ENCODE data around the gene HCST. TPM values are rescaled to one million over a fixed set of nuclear protein-coding genes. Genes with fewer than 3 reads are reported as not detected.
A peak's percentile ranks its signal among the peaks of the same experiment; 100 is the strongest.

Gene HCST
- 10 to 100 TPM; 11.7 to 14.5 TPM for total RNA-seq

GRCh38 chr19:35901854-35902661, at the start of gene HCST:
TSS of gene HCST (plus strand) at chr19:35902529. CDS start at chr19:35902594, 65 bp downstream.
- peak; percentile 58 for DNase-seq
- CTCF ChIA-PET = interaction anchor here (0.6 kb wide), 1 partner anchor 33 kb away, joined by 3 read pairs; no protein-coding TSS in a partner anchor
- Mint-ChIP-seq H3K27ac (peak within 1 kb of the TSS; percentile 89), H3K4me1 (ENCODE audit: low read depth) (peaks cover 62% of the 10 kb centered on the region), H3K27me3 (ENCODE audit: low read depth) (no peaks in the 10 kb centered on the region), H3K36me3 (ENCODE audit: low read depth) (peaks cover 23% of the 10 kb centered on the region), H3K4me3 (peak within 1 kb of the TSS; percentile 80), H3K9me3 (no peaks in the 10 kb centered on the region)
- intact Hi-C loops (cut with micrococcal nuclease) = loop anchor here (5.0 kb wide), 1 partner anchor 355 kb away; the partner anchor contains the start of gene TMEM147

- Mint-ChIP-seq H3K4me1 (ENCODE audit: low read depth) (peaks cover 7% of the 10 kb centered on the region), H3K4me3 (no peak overlapping the region), H3K27ac (no peak overlapping the region), H3K9me3 (no peaks in the 10 kb centered on the region), H3K27me3 (ENCODE audit: low read depth) (peaks cover 36% of the 10 kb centered on the region), H3K36me3 (ENCODE audit: low read depth) (no peaks in the 10 kb centered on the region)
- CTCF ChIA-PET = interaction anchor here (1.0 to 1.1 kb wide), 2 partner anchors 16 to 139 kb away, joined by 3 to 4 read pairs; no protein-coding TSS in a partner anchor
- DNase-seq = no peak
- intact Hi-C loops (cut with micrococcal nuclease) = no loop called here
These were observed 49.1 kb upstream of the HCST start for GRCh38 chr19:35853038-35853756.

- Mint-ChIP-seq H3K36me3 (ENCODE audit: low read depth) (no peaks in the 10 kb centered on the region), H3K9me3 (no peaks in the 10 kb centered on the region), H3K4me1 (ENCODE audit: low read depth) (peaks cover 7% of the 10 kb centered on the region), H3K27ac (no peak within 1 kb of the TSS), H3K27me3 (ENCODE audit: low read depth) (peaks cover 50% of the 10 kb centered on the region), H3K4me3 (peak within 1 kb of the TSS; percentile 70)
- intact Hi-C loops (cut with micrococcal nuclease) = no loop called here
- CTCF ChIA-PET = interaction anchor here (0.6 to 1.4 kb wide), 3 partner anchors 12 to 173 kb away, joined by 3 to 4 read pairs (median 3); partner anchors contain the start of gene APLP1
- DNase-seq = peak; percentile 42
These were observed 45.7 kb upstream of the HCST start, which contains the start of gene KIRREL2 for GRCh38 chr19:35856546-35857149. TSS of gene KIRREL2 (plus strand) at chr19:35856911. CDS start at chr19:35857120, 209 bp downstream.

GRCh38 chr19:35858311-35858710, 44.0 kb upstream of the HCST start:
- Mint-ChIP-seq H3K27me3 (ENCODE audit: low read depth) (peaks cover 51% of the 10 kb centered on the region), H3K27ac (no peak overlapping the region), H3K4me1 (ENCODE audit: low read depth) (peaks cover 7% of the 10 kb centered on the region), H3K36me3 (ENCODE audit: low read depth) (no peaks in the 10 kb centered on the region), H3K4me3 (no peak overlapping the region), H3K9me3 (no peaks in the 10 kb centered on the region)
- no peak for DNase-seq
- intact Hi-C loops (cut with micrococcal nuclease) = no loop called here
- CTCF ChIA-PET = no interaction called here

- CTCF ChIA-PET = no interaction called here
These were observed 42.9 kb upstream of the HCST start for GRCh38 chr19:35859414-35859813.

GRCh38 chr19:35860436-35860817, 41.9 kb upstream of the HCST start:
- intact Hi-C loops (cut with micrococcal nuclease) = no loop called here

More at GRCh38 chr19:35859414-35859813, 42.9 kb upstream of the HCST start:
- no peaks in the 10 kb centered on the region for H3K36me3 Mint-ChIP-seq (ENCODE audit: low read depth)
- intact Hi-C loops (cut with micrococcal nuclease) = no loop called here
- H3K4me1 Mint-ChIP-seq (ENCODE audit: low read depth) = peaks cover 7% of the 10 kb centered on the region
- H3K9me3 Mint-ChIP-seq = no peaks in the 10 kb centered on the region
- no peak for DNase-seq
- H3K27ac Mint-ChIP-seq = no peak overlapping the region
- H3K4me3 Mint-ChIP-seq = no peak overlapping the region
- H3K27me3 Mint-ChIP-seq (ENCODE audit: low read depth) = peaks cover 51% of the 10 kb centered on the region

GRCh38 chr19:35860818-35861639, 41.3 kb upstream of the HCST start:
- Mint-ChIP-seq H3K27me3 (ENCODE audit: low read depth) (peaks cover 44% of the 10 kb centered on the region), H3K27ac (no peak overlapping the region), H3K4me1 (ENCODE audit: low read depth) (peaks cover 7% of the 10 kb centered on the region), H3K9me3 (no peaks in the 10 kb centered on the region), H3K36me3 (ENCODE audit: low read depth) (no peaks in the 10 kb centered on the region), H3K4me3 (no peak overlapping the region)
- CTCF ChIA-PET = no interaction called here
- no peak for DNase-seq
- intact Hi-C loops (cut with micrococcal nuclease) = no loop called here

More at GRCh38 chr19:35860436-35860817, 41.9 kb upstream of the HCST start:
- peaks cover 48% of the 10 kb centered on the region for H3K27me3 Mint-ChIP-seq (ENCODE audit: low read depth)
- no peak for DNase-seq
- H3K27ac Mint-ChIP-seq = no peak overlapping the region
- no peaks in the 10 kb centered on the region for H3K36me3 Mint-ChIP-seq (ENCODE audit: low read depth)
- peaks cover 7% of the 10 kb centered on the region for H3K4me1 Mint-ChIP-seq (ENCODE audit: low read depth)
- no peak overlapping the region for H3K4me3 Mint-ChIP-seq
- H3K9me3 Mint-ChIP-seq = no peaks in the 10 kb centered on the region
- CTCF ChIA-PET = no interaction called here

GRCh38 chr19:35861640-35862160, 40.6 kb upstream of the HCST start:
- CTCF ChIA-PET = no interaction called here
- Mint-ChIP-seq H3K36me3 (ENCODE audit: low read depth) (no peaks in the 10 kb centered on the region), H3K9me3 (no peaks in the 10 kb centered on the region), H3K27ac (no peak overlapping the region), H3K4me3 (no peak overlapping the region), H3K27me3 (ENCODE audit: low read depth) (peaks cover 44% of the 10 kb centered on the region), H3K4me1 (ENCODE audit: low read depth) (peaks cover 7% of the 10 kb centered on the region)
- DNase-seq = no peak
- intact Hi-C loops (cut with micrococcal nuclease) = no loop called here

GRCh38 chr19:35862528-35862927, 39.8 kb upstream of the HCST start:
- H3K9me3 Mint-ChIP-seq = no peaks in the 10 kb centered on the region
- H3K4me3 Mint-ChIP-seq = no peak overlapping the region
- no peak overlapping the region for H3K27ac Mint-ChIP-seq
- H3K36me3 Mint-ChIP-seq (ENCODE audit: low read depth) = no peaks in the 10 kb centered on the region
- H3K4me1 Mint-ChIP-seq (ENCODE audit: low read depth) = peaks cover 3% of the 10 kb centered on the region
- DNase-seq = no peak
- H3K27me3 Mint-ChIP-seq (ENCODE audit: low read depth) = peaks cover 44% of the 10 kb centered on the region
- intact Hi-C loops (cut with micrococcal nuclease) = no loop called here
- CTCF ChIA-PET = no interaction called here

GRCh38 chr19:35863018-35863417, 39.3 kb upstream of the HCST start:
- H3K27me3 Mint-ChIP-seq (ENCODE audit: low read depth) = peaks cover 45% of the 10 kb centered on the region
- intact Hi-C loops (cut with micrococcal nuclease) = no loop called here
- H3K4me1 Mint-ChIP-seq (ENCODE audit: low read depth) = peaks cover 3% of the 10 kb centered on the region
- DNase-seq = no peak
- H3K27ac Mint-ChIP-seq = no peak overlapping the region
- CTCF ChIA-PET = no interaction called here
- H3K36me3 Mint-ChIP-seq (ENCODE audit: low read depth) = no peaks in the 10 kb centered on the region
- no peak overlapping the region for H3K4me3 Mint-ChIP-seq
- H3K9me3 Mint-ChIP-seq = no peaks in the 10 kb centered on the region

- H3K9me3 Mint-ChIP-seq = no peaks in the 10 kb centered on the region
- intact Hi-C loops (cut with micrococcal nuclease) = loop anchor here (2.0 kb wide), 1 partner anchor 225 kb away; no protein-coding TSS in a partner anchor
- peaks cover 41% of the 10 kb centered on the region for H3K27me3 Mint-ChIP-seq (ENCODE audit: low read depth)
- DNase-seq = peak; percentile 70
- peak within 1 kb of the TSS; percentile 28 for H3K4me3 Mint-ChIP-seq
- no peaks in the 10 kb centered on the region for H3K36me3 Mint-ChIP-seq (ENCODE audit: low read depth)
- CTCF ChIA-PET = interaction anchor here (0.9 to 1.1 kb wide), 3 partner anchors 11 to 357 kb away, joined by 3 read pairs; partner anchors contain the start of gene KIRREL2
- no peak within 1 kb of the TSS for H3K27ac Mint-ChIP-seq
- peaks cover 16% of the 10 kb centered on the region for H3K4me1 Mint-ChIP-seq (ENCODE audit: low read depth)
These were observed 34.0 kb upstream of the HCST start, which contains the start of gene APLP1 for GRCh38 chr19:35868172-35868822. TSS of gene APLP1 (plus strand) at chr19:35868574. CDS start at chr19:35868637, 63 bp downstream.
